HG03108 (cell line): Measurements from ENCODE around the gene AK1.
A peak's percentile ranks its signal among the peaks of the same experiment; 100 is the strongest.

Source experiments
- ATAC-seq: cut with Tn5 transposase; IDR thresholded peaks from one replicate; pipeline ENCODE4 v1.9.1; 2021; ENCODE audit warnings: moderate library complexity; ENCODE audit not compliant: unreplicated experiment

The AK1 gene

GRCh38 chr9:127909839-127910273, 32.4 kb upstream of the AK1 start:
- no peak for ATAC-seq

DNA sequence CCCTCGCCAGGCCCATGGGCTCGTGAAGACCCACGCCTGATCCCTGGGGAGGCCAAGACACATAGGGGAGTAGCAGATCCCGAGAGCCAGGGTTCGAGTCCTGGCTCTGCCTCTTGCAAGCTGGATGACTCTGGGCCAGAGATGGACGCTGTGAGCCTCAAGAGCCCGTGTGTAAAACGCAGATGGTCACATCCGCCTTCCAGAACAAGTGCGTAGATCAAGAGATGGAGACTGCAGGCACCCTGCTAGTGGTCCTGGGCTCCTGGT, 31.1 kb upstream of the AK1 start:
- no peak for ATAC-seq

DNA sequence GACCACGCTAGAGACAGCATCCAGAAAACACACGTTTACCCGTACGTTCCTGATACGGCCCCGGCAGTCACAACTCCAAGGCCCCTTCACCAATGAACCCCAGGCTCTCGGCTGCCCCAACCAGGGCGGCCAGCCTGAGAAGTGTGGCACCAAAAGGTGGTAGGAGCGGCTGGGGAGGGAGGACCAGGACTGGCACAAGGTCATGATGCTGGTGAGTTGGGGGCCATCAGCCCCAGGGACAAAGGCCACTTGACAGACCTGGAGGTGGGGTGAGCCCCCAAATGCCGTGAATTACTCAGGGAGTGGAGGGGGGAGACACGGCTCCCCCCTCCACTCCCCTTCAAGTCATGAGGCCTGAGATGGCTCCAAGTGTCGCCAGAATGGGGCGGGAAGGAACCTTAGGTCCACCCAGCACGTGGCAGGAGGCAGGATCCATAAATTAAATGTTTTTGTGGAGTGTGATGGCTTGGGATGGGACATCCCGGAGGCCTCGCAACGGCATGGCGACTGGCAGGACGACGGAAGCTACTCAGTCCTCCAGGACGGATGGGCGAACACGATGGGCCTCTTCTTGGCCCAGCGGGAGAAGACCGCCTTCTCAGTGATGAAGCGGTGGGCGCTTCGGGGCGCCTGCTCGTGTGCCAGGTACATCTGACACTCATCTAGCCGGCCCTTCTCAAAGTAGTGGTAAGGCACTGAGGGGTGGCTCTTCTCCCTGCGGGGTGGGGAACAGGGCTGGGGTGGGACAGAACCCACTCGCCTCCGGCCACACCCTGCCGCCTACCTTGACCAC, 30.6 kb upstream of the AK1 start:
- ATAC-seq, result no peak

DNA sequence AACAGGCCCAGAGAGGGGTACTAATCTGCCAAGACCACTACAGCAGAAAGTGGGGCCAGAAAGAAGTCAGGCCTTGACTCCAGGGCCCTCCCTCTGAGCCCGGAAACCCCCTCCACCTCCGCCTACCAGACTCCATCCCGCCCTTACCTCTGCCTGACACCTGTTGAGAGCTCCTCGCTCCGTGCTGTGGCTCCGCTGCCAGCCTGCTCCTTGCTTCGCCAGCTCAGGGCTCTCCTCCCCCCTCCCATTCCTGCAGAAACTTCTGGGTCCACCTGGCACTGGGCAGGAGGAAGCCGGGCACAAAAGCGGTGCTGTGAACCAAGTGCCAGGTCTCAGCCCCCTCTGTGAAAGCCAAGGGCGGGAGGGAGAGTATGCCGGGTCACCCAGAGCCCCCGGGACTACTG, 28.3 kb upstream of the AK1 start:
- no peak for ATAC-seq

GRCh38 chr9:127905004-127905728, 27.7 kb upstream of the AK1 start:
- no peak for ATAC-seq

- ATAC-seq, result no peak
These were observed 27.1 kb upstream of the AK1 start for GRCh38 chr9:127904561-127905003.

- peak; percentile 33 for ATAC-seq
These were observed 26.3 kb upstream of the AK1 start for GRCh38 chr9:127903557-127904475.

DNA sequence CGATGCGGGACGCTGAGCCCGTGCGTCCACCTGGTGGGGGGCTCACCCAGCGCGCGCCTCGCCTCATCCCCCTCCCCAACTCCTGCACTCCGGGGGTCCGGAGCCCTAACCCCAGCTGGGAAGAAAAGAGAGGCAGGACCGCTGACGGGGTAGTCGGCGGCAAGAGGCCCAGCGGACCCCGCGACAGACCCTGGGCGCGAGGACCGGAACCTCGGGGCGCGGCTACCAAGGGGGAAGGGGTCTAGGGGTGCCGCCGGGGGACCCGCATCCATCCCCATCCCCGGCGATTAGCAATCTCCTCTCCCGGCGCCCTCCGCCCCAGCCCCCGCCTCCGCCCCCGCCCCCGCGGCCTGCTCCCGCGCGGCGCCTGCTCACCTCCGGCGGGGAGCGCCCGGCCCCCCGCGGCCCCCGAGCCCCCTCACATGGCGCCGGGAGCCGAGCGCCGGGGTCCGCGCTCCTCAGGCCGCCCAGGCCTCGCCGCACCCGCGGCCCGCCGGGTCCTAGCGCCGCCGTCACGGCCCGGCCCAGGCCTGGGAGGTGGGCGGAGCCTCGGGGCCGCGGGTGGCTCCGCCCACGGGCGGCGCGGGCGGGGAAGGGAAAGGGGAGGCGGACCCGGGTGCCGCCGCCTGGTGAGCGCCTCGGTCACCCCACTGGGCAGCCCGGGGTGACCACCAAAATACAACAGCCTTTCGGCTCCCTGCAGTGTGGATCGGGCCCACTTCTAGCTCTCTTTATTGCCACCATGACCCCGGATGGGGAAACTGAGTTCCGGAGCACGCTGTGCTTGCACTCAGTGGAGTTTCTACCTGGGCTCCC, 21.9 kb upstream of the AK1 start, which contains the start of gene ST6GALNAC6:
Gene ST6GALNAC6 (minus strand): TSS at position 476 of the 816 bp plus-strand sequence. CDS start 1,622 bp downstream, outside the sequence.
- peak; percentile 43 for ATAC-seq

DNA sequence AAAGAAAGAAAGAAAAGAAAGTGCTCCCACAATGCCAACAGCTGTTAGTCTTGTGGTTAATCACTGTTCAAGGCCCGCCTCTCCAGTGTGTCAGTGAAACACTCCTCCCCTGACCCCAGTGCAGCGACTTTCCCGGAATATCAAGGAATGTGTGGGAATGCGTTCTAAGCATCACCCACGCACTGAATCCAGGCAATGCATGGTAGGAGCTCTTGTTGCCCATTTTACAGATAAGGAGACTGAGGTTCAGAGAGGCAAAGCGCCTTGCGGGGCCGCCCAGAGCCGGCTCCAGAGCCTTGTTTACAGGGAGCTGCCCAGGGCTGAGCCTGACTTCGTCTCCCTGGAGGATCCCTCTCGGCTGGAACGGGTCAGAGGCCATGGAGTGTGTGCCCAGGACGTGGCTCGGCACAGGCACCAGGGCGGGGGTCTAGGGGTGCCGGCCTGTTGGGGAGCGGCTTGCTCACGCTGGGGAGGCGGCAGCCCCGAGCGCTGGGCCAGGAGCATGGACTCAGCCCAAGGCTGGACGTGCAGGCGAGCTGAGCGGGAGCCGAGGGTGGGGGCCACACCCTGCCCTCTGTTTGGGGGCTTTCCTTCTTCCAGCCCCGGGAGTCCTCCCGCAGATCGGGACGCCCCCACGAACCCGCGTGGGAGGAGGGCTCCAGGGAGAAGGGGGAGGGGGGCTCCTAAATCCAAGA, 21.1 kb upstream of the AK1 start:
- ATAC-seq, result no peak

DNA sequence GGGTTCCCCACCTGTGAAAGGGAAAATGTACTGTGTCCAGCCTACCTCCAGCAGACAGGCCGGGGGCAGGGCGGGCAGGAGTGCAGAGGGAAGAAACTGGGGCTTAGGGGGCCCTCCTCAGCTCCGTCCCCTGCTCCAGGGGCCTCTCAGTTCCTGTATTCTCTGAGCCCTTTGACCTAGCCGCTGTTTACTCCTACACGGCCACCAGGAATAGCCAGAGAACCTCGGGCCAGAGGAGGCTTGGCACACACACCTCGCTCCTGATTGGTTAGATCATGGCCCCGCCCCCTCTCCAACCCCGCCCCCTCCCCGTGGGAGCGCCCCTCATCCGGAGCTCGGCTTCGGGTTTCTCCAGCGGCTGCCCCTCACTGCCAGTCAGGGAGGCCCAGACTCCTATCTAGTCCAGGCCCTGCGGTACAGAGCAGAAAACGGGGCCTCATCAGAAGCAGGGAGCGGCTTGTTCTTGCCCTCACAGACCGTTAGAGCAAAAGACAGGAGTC, 19.8 kb upstream of the AK1 start:
- no peak for ATAC-seq

DNA sequence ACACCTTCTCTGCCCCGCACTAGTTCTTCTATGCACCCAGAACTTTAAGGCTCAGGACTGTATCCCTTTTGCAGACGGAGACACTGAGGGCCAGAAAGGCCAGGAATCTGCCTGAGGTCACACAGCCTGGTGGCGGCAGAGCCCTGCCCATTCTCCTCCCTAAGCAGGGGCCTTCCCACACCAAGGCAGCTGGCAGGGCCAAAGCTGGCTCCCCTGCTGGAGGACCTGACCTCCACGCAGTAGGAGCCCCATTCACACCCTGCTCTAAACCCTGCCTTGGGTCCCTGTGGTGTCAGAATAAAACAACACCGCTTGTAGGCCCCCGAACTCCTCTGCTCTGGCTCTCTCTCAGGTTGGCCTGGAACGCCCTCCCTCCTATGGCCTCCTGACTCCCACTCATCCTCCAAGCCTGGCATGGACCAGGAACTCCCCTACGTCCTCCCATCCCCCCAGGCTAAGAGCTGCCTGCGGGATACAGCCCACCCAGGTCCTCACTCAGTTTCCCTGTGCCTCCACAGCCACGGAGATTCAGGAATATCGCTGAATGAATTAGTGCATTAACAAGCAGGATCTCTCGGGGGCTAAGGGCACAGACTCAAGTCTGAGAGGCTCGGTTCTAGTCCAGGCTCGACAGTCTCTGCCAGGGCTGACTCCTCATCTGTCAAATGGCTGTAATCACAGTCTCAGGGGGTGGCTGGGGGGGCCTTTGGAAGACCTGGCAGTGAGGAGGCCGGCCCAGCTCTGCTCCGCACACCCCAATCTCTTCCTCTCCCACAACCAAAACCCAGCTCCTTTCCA, 19.1 kb upstream of the AK1 start:
- ATAC-seq, result no peak

GRCh38 chr9:127895811-127896210, 18.3 kb upstream of the AK1 start:
- ATAC-seq, result no peak

DNA sequence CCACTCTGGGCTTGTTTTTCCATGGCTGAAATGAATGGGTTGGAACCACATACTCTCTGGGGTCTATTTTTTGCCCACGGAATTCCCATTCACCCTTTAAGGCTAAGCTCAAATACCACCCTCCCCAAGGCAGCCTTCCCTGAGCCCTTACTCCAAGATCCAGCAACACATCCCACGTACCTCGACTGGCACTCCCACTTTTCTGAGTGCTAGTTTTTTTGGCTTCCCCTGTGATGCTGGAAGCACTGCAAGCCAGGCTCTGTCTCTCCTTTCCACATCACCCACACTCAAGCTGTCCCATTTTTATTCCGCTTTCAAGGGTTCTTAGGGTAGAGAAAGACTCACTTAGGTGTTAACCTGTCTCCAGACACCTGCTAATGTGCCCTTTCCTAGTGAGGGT, 15.9 kb upstream of the AK1 start:
- ATAC-seq, result no peak

DNA sequence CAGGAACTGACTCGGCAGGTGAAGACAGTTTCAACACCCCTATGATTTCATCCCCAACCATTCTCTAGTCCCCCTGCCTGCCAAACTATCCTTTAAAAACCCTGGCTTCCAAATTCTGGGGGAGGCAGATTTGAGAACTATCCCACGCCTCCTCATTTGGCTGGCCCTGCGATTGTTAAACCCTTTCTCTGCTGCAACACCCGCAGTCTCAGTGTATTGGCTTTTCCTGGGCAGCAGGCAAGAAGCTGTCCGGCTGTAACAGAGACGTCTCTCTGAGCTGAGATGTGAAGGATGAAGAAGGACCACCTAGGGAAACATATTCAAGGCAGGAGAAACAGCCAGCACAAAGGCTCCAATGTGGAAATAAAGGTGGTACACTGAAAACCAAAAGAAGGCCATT, 15.4 kb upstream of the AK1 start:
- ATAC-seq, result no peak

DNA sequence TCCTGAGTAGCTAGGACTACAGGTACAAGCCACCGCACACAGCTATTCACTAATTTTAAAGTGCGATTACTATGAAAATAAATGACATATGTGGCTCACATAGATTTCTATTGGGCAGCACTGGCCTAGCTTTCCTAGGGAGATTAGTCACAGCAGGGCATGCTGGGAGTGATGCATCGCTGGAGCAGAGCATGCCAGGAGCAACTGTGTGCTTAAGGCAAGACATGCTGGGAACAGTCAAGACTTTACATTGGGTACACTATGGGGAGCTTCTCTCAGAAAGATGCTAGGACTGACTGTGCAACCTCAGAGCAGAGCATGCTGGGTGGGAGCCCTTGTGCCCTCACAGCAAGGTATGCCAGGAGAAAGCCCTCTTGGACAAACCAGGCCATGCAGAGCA, 12.6 kb upstream of the AK1 start:
- ATAC-seq, result no peak

DNA sequence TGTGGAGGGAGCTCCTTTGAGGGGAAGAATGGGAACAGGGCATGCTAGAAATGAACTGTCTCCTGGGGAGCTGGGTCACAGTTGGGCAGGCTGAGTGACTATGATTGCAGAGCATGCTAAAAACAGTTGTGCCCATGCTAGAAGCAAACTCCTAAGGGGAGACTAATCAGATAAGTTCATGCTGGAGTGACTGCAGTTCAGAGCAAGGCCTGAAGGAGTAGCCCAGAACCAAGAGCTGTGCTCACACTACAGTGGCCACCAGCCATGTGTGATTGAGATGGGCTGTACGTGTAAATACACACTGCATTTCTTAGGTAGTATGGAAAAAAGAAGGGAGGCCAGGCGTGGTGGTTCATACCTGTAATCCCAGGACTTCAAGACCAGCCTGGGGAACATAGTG, 10.3 kb upstream of the AK1 start:
- no peak for ATAC-seq

DNA sequence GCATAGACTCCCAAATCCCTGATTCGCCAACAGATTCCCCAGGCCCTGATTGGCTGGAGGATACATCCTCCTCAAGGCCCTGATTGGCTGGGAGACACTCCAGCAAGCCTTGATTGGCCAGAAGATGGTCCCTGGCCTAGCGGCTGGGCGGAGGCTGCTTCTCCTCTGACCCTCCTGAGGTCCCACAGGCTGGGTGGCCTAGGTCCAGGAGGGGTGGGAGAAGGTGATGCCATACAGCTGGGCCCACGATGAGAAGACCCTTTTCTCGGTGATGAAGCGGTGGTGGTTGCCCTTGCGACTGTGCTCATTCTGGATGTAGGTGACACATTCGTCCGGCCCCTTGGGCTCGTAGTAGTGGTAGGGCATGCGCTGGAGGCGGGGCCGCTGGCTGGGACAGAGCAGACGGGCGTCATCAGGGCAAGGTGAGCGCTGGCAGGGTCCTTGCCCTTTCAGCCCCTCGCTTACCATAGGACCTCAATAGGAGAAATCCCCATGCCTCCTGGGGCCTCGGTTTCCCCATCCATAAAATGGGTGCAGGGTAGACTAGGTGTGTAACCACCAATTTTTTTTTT, 9.0 kb upstream of the AK1 start:
- no peak for ATAC-seq

DNA sequence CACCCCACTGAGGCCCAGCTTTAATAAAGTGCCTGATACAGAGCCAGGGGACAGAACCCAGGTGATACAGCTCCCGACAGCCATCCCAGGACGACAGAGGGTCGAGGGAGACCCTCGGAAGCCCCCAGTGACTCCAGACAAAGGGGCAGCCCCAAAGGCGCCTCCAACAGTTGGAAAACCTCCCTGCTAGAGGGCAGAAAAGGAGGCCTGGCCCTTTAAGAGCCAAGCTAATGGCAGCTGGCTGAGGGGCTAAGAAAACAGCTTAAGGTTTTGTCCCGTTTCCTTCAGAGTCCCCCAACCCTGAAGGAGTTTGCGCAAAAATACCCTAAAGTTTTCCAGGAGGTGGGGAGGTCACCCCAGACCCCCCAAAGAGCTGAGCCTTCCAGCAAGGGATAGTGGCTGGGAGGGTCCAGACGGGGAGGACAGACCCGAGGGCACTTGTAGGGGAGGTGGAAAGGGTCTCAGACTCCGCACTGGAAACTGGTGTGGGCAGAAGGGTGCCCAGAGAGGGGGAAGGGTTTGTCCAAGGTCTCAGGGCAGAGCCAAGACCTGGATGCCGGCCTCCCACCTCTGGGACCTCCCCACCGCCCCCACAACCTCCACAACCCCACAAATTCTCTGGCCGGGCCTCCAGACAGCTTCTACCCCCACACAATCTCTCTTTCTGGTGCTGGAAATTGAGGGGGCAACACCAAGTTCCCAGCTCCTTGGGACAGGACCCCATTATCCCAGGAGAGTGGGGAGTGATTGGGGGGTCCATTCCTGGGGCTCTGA, 8.2 kb upstream of the AK1 start:
- no peak for ATAC-seq
